ENCODE data around the gene DTX1.

The DTX1 gene

GRCh38 chr12:113095405-113095804, 38.9 kb downstream of the DTX1 start:
- DNase-seq = no peak

- no peak for DNase-seq
Measured at GRCh38 chr12:113096675-113097461, 40.3 kb downstream of the DTX1 start.

- no peak for DNase-seq
Measured at GRCh38 chr12:113097716-113098440, 41.3 kb downstream of the DTX1 start.

GRCh38 chr12:113098441-113099028, 42.0 kb downstream of the DTX1 start:
- peak; percentile 50 for DNase-seq

- DNase-seq = no peak
Measured at GRCh38 chr12:113099364-113099763, 42.8 kb downstream of the DTX1 start.

- DNase-seq = no peak
Measured at GRCh38 chr12:113099764-113100163, 43.2 kb downstream of the DTX1 start.

GRCh38 chr12:113101751-113102150, 45.2 kb downstream of the DTX1 start:
- no peak for DNase-seq

- no peak for DNase-seq
Measured at GRCh38 chr12:113102811-113103210, 46.3 kb downstream of the DTX1 start.

- DNase-seq = peak; percentile 64
Measured at GRCh38 chr12:113103756-113104450, 47.4 kb downstream of the DTX1 start.

- no peak for DNase-seq
Measured at GRCh38 chr12:113104953-113105510, 48.5 kb downstream of the DTX1 start.

- no peak for DNase-seq
Measured at GRCh38 chr12:113105606-113106271, 49.2 kb downstream of the DTX1 start.

GRCh38 chr12:113106361-113106760, 49.8 kb downstream of the DTX1 start:
- DNase-seq = no peak

GRCh38 chr12:113108308-113108707, 51.8 kb downstream of the DTX1 start:
- DNase-seq = no peak

- DNase-seq = no peak
Measured at GRCh38 chr12:113109360-113109759, 52.8 kb downstream of the DTX1 start.

GRCh38 chr12:113109872-113110599, 53.5 kb downstream of the DTX1 start:
- no peak for DNase-seq

GRCh38 chr12:113111247-113111646, 54.7 kb downstream of the DTX1 start:
- DNase-seq = no peak

- no peak for DNase-seq
Measured at GRCh38 chr12:113112043-113112899, 55.7 kb downstream of the DTX1 start.

GRCh38 chr12:113113397-113113796, 56.9 kb downstream of the DTX1 start:
- no peak for DNase-seq

GRCh38 chr12:113114447-113115178, 58.1 kb downstream of the DTX1 start:
- no peak for DNase-seq
